ENCODE results near the gene AHI1. TPM values are rescaled to one million over a fixed set of nuclear protein-coding genes. Genes with fewer than 3 reads are reported as not detected.

The AHI1 gene
- total RNA-seq, 1 donor from 2014 or later: 61.1 TPM

Small RNAs within 50 kb of the gene (microRNA-seq; reads per million reads assigned to microRNA genes)
- not detected for gene MIR548A2
